OCI-LY1 (cell line): ENCODE measurements around the gene SLC2A4RG.
A peak's percentile ranks its signal among the peaks of the same experiment; 100 is the strongest.

ENCODE experiments used
- H2AFZ ChIP-seq: fragments of 200-600 bp; sonication (generic), shearing (Covaris generic); 2 replicates; pipeline ENCODE4 v1.6.0; 2014; ENCODE audit warnings: antibody characterized with exemption, mild to moderate bottlenecking, low read length
- H3F3A ChIP-seq: fragments of 200-600 bp; sonication (generic), shearing (Covaris generic); 2 replicates; pipeline ENCODE4 v1.6.0; 2014; ENCODE audit warnings: mild to moderate bottlenecking, antibody characterized with exemption, low read length, moderate library complexity; ENCODE audit not compliant: insufficient read depth
- H3K27ac ChIP-seq: fragments of 200-600 bp; sonication (generic); 2 replicates; pipeline ENCODE4 v1.5.1; 2014; ENCODE audit warnings: low read length, mixed run types, mild to moderate bottlenecking, low read depth; ENCODE audit not compliant: poor library complexity, severe bottlenecking
- H3K27me3 ChIP-seq: fragments of 200-600 bp; sonication (generic); 2 replicates; pipeline ENCODE4 v1.6.0; 2014; ENCODE audit warnings: antibody characterized with exemption, mild to moderate bottlenecking, low read length, moderate library complexity; ENCODE audit not compliant: insufficient read depth
- H3K36me3 ChIP-seq: fragments of 200-600 bp; sonication (generic); 2 replicates; pipeline ENCODE4 v1.6.1; 2014; ENCODE audit warnings: mild to moderate bottlenecking, antibody characterized with exemption, low read length, moderate library complexity, mixed read lengths; ENCODE audit not compliant: insufficient read depth
- H3K4me1 ChIP-seq: fragments of 200-600 bp; sonication (generic); 2 replicates; pipeline ENCODE4 v1.5.1; 2014; ENCODE audit warnings: mild to moderate bottlenecking, low read length, moderate library complexity; ENCODE audit not compliant: insufficient read depth, severe bottlenecking
- H3K4me2 ChIP-seq: fragments of 200-600 bp; sonication (generic), shearing (Covaris generic); 2 replicates; pipeline ENCODE4 v1.6.1; 2014; ENCODE audit warnings: low read length
- H3K4me3 ChIP-seq: fragments of 200-600 bp; sonication (generic); 2 replicates; pipeline ENCODE4 v1.5.1; 2014; ENCODE audit warnings: low read length, low read depth, mild to moderate bottlenecking, mixed read lengths; ENCODE audit not compliant: poor library complexity, severe bottlenecking
- H3K79me2 ChIP-seq: fragments of 200-600 bp; shearing (Covaris generic); 2 replicates; pipeline ENCODE4 v1.6.1; 2016; ENCODE audit warnings: mixed run types, low read length, mixed read lengths; ENCODE audit not compliant: insufficient read depth
- H3K9ac ChIP-seq: fragments of 200-600 bp; sonication (generic), shearing (Covaris generic); 2 replicates; pipeline ENCODE4 v1.6.1; 2014; ENCODE audit warnings: mild to moderate bottlenecking, low read length, mixed read lengths
- H3K9me2 ChIP-seq: fragments of 200-600 bp; sonication (generic), shearing (Covaris generic); 2 replicates; pipeline ENCODE4 v1.6.1; 2014; ENCODE audit warnings: low read depth, mild to moderate bottlenecking, low read length, mixed read lengths
- H3K9me3 ChIP-seq: fragments of 200-600 bp; shearing (Covaris generic); 2 replicates; pipeline ENCODE4 v1.6.1; 2014; ENCODE audit warnings: low read length, mixed read lengths
- H4K20me1 ChIP-seq: fragments of 200-600 bp; sonication (generic), shearing (Covaris generic); 2 replicates; pipeline ENCODE4 v1.6.0; 2016; ENCODE audit warnings: mild to moderate bottlenecking, low read length; ENCODE audit not compliant: insufficient read depth
- CTCF ChIP-seq: fragments of 200-600 bp; sonication (generic), shearing (Covaris generic); IDR thresholded peaks from 2 replicates; pipeline ENCODE4 v1.5.1; 2017; ENCODE audit warnings: mild to moderate bottlenecking, antibody characterized with exemption, low read length, moderate library complexity, mixed read lengths
- EZH2 ChIP-seq: fragments of 200-600 bp; sonication (generic), shearing (Covaris generic); IDR thresholded peaks from 2 replicates; pipeline ENCODE4 v1.8.0; 2017; ENCODE audit warnings: borderline replicate concordance, mixed run types, mild to moderate bottlenecking, antibody characterized with exemption, low read length, moderate library complexity, mixed read lengths

The SLC2A4RG gene

GRCh38 chr20:63732118-63733095 is 7.2 kb upstream of the SLC2A4RG start:
- TF ChIP-seq EZH2: no peak
- TF ChIP-seq CTCF: no peak
- H4K20me1 ChIP-seq: no peaks in the 10 kb centered on the region
- no peaks in the 10 kb centered on the region for H3K27me3 ChIP-seq
- no peak overlapping the region for H3K4me3 ChIP-seq
- H3K9me2 ChIP-seq: no peaks in the 10 kb centered on the region
- H3K9me3 ChIP-seq: no peaks in the 10 kb centered on the region
- no peak overlapping the region for H2AFZ ChIP-seq
- no peaks in the 10 kb centered on the region for H3K79me2 ChIP-seq
- H3F3A ChIP-seq: 0 out of 2 replicates have a peak, but pooled peaks cover 6% of the 10 kb centered on the region
- no peak overlapping the region for H3K9ac ChIP-seq
- no peak overlapping the region for H3K4me2 ChIP-seq
- peaks cover 52% of the 10 kb centered on the region for H3K4me1 ChIP-seq
- H3K36me3 ChIP-seq: peaks cover 23% of the 10 kb centered on the region
- peak overlapping the region; percentile 91 for H3K27ac ChIP-seq

- Histone ChIP-seq H4K20me1 (no peaks in the 10 kb centered on the region), H2AFZ (no peak overlapping the region), H3K27ac (no peak overlapping the region), H3K36me3 (peaks cover 23% of the 10 kb centered on the region), H3K4me3 (no peak overlapping the region), H3K9me2 (no peaks in the 10 kb centered on the region), H3K27me3 (no peaks in the 10 kb centered on the region), H3F3A (0 out of 2 replicates have a peak, but pooled peaks cover 6% of the 10 kb centered on the region), H3K9ac (no peak overlapping the region), H3K4me1 (peaks cover 50% of the 10 kb centered on the region), H3K79me2 (no peaks in the 10 kb centered on the region), H3K4me2 (no peak overlapping the region), H3K9me3 (no peaks in the 10 kb centered on the region)
- TF ChIP-seq EZH2 (no peak), CTCF (no peak)
Measured at GRCh38 chr20:63733117-63733516, 6.5 kb upstream of the SLC2A4RG start.

GRCh38 chr20:63733579-63734081 is 5.9 kb upstream of the SLC2A4RG start:
- H3K4me1 ChIP-seq: peaks cover 50% of the 10 kb centered on the region
- H3K9ac ChIP-seq: no peak overlapping the region
- TF ChIP-seq CTCF (no peak), EZH2 (no peak)
- H3F3A ChIP-seq: 0 out of 2 replicates have a peak, but pooled peaks cover 1% of the 10 kb centered on the region
- H3K27me3 ChIP-seq: no peaks in the 10 kb centered on the region; the same call in 1 of the 2 replicates
- H3K9me2 ChIP-seq: no peaks in the 10 kb centered on the region
- H3K9me3 ChIP-seq: no peaks in the 10 kb centered on the region
- no peaks in the 10 kb centered on the region for H4K20me1 ChIP-seq
- H3K79me2 ChIP-seq: no peaks in the 10 kb centered on the region
- H3K27ac ChIP-seq: no peak overlapping the region
- H2AFZ ChIP-seq: no peak overlapping the region
- peaks cover 23% of the 10 kb centered on the region for H3K36me3 ChIP-seq
- no peak overlapping the region for H3K4me2 ChIP-seq
- H3K4me3 ChIP-seq: no peak overlapping the region
